Measurements from ENCODE around the gene UIMC1.
A peak's percentile ranks its signal among the peaks of the same experiment; 100 is the strongest.
"Not testable (repeated sequence)": the region's sequence is repeated elsewhere in the genome, so short reads cannot be mapped to it uniquely, and the experiment has no call there.

The UIMC1 gene

GRCh38 chr5:177006265-177006972, at the start of gene UIMC1:
Gene UIMC1, minus strand, starts transcription at chr5:177006779. Its CDS starts 24,164 bp downstream, at chr5:176982615.
- FAIRE-seq (no peak), DNase-seq (ENCODE audit: low spot score) (peak; percentile 82)

- FAIRE-seq (no peak), DNase-seq (ENCODE audit: low spot score) (no peak)
Measured at GRCh38 chr5:177049285-177049684, 42.7 kb upstream of the UIMC1 start.

- DNase-seq (ENCODE audit: low spot score); FAIRE-seq: not testable (repeated sequence)
Measured at GRCh38 chr5:177048531-177048930, 42.0 kb upstream of the UIMC1 start.

GRCh38 chr5:177045631-177046030, 39.1 kb upstream of the UIMC1 start:
- FAIRE-seq (no peak), DNase-seq (ENCODE audit: low spot score) (no peak)

DNA sequence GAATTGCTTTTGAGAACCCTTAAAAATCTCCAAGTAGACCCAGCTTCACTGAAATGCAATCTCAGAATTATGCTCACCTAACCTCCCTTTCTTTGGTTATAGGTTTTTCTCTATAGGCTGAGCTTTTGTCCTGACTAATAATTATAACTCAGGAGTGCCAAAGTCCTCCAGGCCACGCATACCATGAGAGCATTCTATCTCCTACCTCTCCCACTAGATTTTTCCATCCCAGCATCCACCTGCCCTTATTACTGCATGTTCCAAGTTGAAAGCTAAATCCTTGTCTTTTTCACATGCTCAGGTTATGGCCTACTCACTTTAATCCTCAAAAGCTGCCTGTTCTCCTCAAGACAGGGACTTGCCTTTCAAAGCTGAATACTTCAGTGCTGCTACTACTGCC, 38.1 kb upstream of the UIMC1 start:
- DNase-seq (ENCODE audit: low spot score) (no peak), FAIRE-seq (no peak)

- FAIRE-seq: no peak
- DNase-seq (ENCODE audit: low spot score): no peak
Measured at GRCh38 chr5:177043958-177044357, 37.4 kb upstream of the UIMC1 start.

GRCh38 chr5:177043114-177043513, 36.5 kb upstream of the UIMC1 start:
- DNase-seq (ENCODE audit: low spot score) (no peak), FAIRE-seq (no peak)

- no peak for FAIRE-seq
- no peak for DNase-seq (ENCODE audit: low spot score)
Measured at GRCh38 chr5:177041936-177042335, 35.4 kb upstream of the UIMC1 start.

DNA sequence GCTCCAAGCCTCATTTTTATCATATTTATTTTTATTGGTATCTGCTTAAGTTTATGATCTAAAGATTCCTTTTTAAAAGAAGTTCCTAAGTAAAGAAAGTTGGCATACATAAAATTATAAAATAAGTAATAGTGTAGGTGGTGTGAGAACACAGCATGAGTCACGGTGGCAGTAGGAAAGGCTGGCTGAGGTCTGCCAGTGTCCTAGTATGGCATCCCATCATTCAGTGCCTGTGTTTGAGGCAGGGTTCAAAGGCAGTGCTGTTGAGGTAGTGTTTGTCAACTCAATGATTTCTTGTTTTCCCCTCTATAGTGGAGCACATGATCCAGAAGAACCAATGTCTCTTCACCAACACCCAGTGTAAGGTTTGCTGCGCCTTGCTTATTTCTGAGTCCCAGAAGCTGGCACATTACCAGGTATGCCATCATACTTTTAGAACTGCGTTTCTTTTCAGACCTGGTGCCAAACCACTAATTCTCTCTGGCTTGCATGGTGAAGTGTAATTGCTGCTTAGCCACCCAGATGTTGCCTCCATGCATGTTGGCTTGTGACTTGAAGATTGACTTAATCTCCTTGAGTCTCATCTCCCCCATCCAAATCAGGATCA, 34.3 kb upstream of the UIMC1 start:
- DNase-seq (ENCODE audit: low spot score) (no peak), FAIRE-seq (no peak)

- DNase-seq (ENCODE audit: low spot score): no peak
- FAIRE-seq: no peak
Measured at GRCh38 chr5:177036921-177037320, 30.3 kb upstream of the UIMC1 start.

GRCh38 chr5:177036443-177036842, 29.9 kb upstream of the UIMC1 start:
- DNase-seq (ENCODE audit: low spot score) (no peak), FAIRE-seq (no peak)

DNA sequence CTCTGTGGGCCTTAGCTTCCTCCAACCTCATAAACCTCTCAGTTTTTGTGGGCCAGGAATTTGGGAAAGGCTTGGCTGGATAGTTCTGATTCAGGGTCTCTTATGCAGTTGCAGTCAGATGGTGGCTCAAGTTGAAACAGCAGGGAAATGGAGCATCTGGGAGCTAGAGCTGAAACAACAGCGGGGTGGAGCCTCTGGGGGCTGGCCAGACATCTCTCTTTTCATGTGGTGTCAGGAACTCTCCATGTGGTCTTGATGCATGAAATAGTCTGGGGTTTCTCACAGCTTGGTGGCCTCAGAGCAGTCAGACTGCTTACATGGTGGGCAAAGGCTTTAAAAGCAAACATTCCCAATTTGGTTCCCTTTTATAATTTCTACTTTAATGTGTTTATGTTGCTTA, 29.4 kb upstream of the UIMC1 start:
- DNase-seq (ENCODE audit: low spot score): no peak
- FAIRE-seq: no peak

- DNase-seq (ENCODE audit: low spot score): no peak
- no peak for FAIRE-seq
Measured at GRCh38 chr5:177029498-177029897, 22.9 kb upstream of the UIMC1 start.

DNA sequence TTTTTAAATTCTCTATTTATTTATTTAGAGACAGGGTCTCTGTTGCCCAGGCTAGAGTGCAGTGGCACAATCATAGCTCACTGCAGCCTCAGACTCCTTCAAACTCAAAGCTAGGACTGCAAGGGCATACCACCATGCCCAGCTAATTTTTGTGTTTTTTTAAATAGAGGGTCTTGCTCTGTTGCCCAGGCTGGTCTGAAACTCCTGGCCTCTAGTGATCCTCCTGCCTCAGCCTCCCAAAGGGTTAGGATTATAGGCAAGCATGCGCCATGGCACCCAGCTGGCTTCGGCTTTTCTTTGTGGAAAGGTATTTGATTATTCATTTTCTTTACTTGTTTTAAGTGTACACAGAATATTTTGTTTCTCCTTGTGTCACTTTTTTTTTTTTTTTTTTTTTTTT, 21.1 kb upstream of the UIMC1 start:
- FAIRE-seq: no peak

DNA sequence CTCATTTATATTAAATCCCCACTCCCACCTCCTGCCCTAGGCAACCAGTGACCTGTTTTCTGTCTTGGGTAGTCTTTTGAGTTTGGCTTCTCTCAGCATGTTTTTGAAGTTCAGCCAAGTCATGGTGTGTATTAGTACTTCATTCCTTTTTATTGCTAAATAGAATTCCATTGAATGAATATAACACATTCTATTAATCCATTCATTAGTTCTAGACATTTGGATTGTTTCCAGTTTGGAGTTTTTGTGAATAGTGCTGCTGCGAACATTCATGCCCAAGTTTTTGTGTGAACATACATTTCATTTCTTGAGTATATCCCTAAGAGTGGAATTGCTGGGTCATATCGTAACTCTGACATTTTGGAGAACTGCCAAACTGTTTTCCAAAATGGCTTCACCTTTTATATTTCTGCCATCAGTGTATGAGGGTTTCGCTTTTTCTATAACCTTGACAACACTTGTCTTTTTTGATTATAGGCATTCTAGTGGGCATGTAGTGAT, 18.6 kb upstream of the UIMC1 start:
- no peak for DNase-seq (ENCODE audit: low spot score)
- no peak for FAIRE-seq

More for the DNA sequence above, 21.1 kb upstream of the UIMC1 start:
- no peak for DNase-seq (ENCODE audit: low spot score)

DNA sequence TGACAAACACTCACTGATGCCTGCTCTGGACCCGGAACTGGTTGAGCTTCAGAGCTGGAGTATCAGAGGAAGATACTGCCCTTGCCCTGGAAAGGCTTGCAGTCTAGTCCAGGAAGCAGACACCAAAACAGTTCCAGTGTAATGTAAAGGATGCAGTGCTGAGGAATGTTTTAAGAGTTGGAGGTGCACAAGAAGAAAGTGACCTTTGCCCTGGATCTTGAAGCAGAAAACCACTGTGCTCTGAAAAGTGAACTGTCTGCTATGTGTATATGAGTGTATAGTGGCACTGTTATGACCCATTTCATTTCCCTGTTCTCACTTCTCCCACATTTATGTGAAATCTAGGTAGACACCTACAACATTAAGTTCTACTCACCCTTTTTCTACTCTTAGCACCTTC, 18.0 kb upstream of the UIMC1 start:
- no peak for DNase-seq (ENCODE audit: low spot score)
- no peak for FAIRE-seq

DNA sequence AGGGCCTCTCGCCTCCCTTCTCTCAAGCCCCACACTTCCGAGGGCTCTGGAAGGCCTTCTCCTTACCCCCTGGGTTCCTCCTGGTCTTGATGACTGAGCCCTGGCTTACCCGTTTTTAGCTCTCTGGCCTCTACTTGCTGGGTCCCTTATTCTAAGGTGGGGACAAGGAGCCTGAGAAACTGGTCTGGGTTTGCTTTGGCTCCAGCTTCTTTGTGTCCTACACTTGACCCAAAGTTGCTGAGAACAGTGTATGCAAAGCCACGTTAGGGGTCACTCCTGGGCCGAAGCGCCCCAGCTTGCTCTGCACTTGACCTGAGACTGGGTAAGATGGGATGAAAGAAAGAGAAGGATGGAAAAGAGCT, 16.7 kb upstream of the UIMC1 start:
- no peak for FAIRE-seq
- no peak for DNase-seq (ENCODE audit: low spot score)

DNA sequence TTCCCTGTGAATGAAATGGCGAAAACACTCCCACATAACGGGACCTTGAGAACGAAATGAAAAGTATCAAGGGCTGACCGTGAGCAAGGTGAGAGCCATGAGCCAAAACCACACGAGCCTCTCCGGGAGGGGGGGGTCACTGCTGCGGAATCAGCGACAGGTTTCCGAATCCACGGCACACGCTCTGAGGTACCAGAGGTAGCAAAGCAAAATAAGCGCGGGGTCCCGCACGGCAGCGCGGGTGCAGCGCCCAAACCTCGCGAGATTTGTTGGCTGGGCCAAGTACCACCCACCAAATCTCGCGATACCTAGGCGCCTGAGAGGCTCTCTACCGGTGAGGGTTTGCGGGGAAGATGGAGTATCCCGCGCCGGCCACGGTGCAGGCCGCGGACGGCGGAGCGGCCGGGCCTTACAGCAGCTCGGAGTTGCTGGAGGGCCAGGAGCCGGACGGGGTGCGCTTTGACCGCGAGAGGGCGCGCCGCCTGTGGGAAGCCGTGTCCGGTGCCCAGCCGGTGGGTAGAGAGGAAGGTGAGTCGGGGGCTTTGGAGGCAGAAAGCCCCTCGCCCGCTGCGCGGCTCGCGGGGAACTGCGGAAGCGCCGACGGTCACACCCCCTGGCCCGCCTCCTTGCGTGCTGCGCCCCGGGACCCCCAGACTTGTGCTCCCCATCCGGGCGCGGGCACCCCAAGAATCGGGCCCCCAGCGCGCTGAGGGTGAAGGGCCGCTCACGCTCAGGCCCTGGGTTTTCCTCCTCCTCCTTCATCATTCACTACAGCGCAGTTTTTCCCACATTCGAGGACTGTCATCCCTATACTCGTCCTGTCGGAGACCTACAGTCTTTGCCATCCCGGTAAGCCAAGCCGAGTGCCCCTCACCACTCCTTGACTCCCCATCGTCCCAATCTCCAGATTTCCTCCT, 16.1 kb upstream of the UIMC1 start, which contains the start of gene ZNF346:
ZNF346 (plus strand) TSS at position 311 of the 917 bp plus-strand sequence; CDS start at position 354, 43 bp downstream.
- FAIRE-seq (no peak), DNase-seq (ENCODE audit: low spot score) (peak; percentile 86)

- no peak for DNase-seq (ENCODE audit: low spot score)
- no peak for FAIRE-seq
Measured at GRCh38 chr5:177020033-177020432, 13.5 kb upstream of the UIMC1 start.

GRCh38 chr5:177018341-177018740, 11.8 kb upstream of the UIMC1 start:
- no peak for FAIRE-seq
- no peak for DNase-seq (ENCODE audit: low spot score)

DNA sequence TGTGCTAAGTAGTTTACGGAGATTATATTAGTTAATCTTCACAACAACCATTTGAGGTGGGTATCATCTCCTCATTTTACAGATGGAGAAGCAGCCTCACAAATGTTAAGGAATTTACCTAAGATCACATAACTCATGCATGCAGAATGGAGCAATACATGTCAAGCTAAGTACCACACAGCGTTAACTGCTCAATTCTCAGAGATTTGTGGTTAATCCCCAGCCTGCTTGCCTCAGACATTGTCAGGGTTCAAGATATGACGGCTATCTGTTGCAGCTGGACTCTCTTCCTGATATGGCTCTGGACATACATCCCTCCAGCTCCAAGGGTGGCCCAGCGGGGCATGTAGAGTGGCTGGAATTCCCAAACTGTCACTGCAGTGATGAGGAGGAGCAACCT, 8.6 kb upstream of the UIMC1 start:
- FAIRE-seq: no peak
- no peak for DNase-seq (ENCODE audit: low spot score)

DNA sequence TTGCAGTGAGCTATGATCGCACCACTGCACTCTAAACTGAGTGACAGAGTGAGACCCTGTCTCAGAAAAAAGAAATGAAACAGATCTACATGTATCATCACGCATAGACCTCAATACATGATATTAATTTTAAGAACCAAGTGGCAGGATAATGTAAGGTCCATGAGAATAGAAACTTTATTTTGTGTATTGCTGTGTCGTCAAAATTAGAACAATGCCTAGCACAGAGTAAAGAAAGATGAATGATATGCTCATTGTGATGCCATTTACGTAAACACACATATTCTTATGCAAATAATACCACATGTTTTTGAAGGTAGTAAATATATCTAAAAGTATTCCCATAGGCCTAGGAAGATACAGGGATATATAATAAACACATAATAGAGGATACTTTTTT, 3.6 kb upstream of the UIMC1 start:
- FAIRE-seq: no peak
- no peak for DNase-seq (ENCODE audit: low spot score)

All from RCC 7860 (cell line).